Mesothelial cell of epicardium (in vitro differentiated cells): Measurements from ENCODE around the gene DYNLT1. TPM values are rescaled to one million over a fixed set of nuclear protein-coding genes. Genes with fewer than 3 reads are reported as not detected.
"Not testable (repeated sequence)": the region's sequence is repeated elsewhere in the genome, so short reads cannot be mapped to it uniquely, and the experiment has no call there.

Source experiments
- DNase-seq, 2 experiments: peaks; one replicate each; pipeline ENCODE4 v3.0.0; 2021; ENCODE audit warnings: low spot score in 2 of 2; ENCODE audit not compliant: unreplicated experiment in 2 of 2
- H3K27ac Mint-ChIP-seq: 2 replicates; pipeline ENCODE4 v1.8.0; 2021; ENCODE audit warnings: mixed read lengths
- H3K27me3 Mint-ChIP-seq: 2 replicates; pipeline ENCODE4 v1.8.0; 2021; ENCODE audit warnings: low read depth, mixed read lengths
- H3K36me3 Mint-ChIP-seq: 2 replicates; pipeline ENCODE4 v1.8.0; 2021; ENCODE audit warnings: mixed read lengths
- H3K4me1 Mint-ChIP-seq: 2 replicates; pipeline ENCODE4 v1.8.0; 2021; ENCODE audit warnings: mixed read lengths
- H3K4me3 Mint-ChIP-seq: 2 replicates; pipeline ENCODE4 v1.8.0; 2021; ENCODE audit warnings: mild to moderate bottlenecking, moderate library complexity, mixed read lengths
- H3K9me3 Mint-ChIP-seq: 2 replicates; pipeline ENCODE4 v1.8.0; 2021; ENCODE audit warnings: mixed read lengths
- total RNA-seq: library from RNA; stranded (reverse); gene quantifications from 3 replicates; pipeline ENCODE4 v1.2.1, GENCODE V29; 2021
- TF ChIP-seq, protein P1 (sequence below): fragments of 200-600 bp; sonication (generic); IDR thresholded peaks from one replicate; pipeline ENCODE4 v1.5.0; 2021; ENCODE audit warnings: antibody characterized with exemption; ENCODE audit not compliant: unreplicated experiment

The DYNLT1 gene
- total RNA-seq, 1 donor from 2014 or later: 142 TPM

GRCh38 chr6:158662607-158662953 is 18.0 kb upstream of the DYNLT1 start:
- TF ChIP-seq, protein P1, sequence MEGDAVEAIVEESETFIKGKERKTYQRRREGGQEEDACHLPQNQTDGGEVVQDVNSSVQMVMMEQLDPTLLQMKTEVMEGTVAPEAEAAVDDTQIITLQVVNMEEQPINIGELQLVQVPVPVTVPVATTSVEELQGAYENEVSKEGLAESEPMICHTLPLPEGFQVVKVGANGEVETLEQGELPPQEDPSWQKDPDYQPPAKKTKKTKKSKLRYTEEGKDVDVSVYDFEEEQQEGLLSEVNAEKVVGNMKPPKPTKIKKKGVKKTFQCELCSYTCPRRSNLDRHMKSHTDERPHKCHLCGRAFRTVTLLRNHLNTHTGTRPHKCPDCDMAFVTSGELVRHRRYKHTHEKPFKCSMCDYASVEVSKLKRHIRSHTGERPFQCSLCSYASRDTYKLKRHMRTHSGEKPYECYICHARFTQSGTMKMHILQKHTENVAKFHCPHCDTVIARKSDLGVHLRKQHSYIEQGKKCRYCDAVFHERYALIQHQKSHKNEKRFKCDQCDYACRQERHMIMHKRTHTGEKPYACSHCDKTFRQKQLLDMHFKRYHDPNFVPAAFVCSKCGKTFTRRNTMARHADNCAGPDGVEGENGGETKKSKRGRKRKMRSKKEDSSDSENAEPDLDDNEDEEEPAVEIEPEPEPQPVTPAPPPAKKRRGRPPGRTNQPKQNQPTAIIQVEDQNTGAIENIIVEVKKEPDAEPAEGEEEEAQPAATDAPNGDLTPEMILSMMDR: no peak
- peaks cover 56% of the 10 kb centered on the region for H3K4me1 Mint-ChIP-seq
- peak overlapping the region; percentile 54 for H3K4me3 Mint-ChIP-seq
- H3K36me3 Mint-ChIP-seq: no peaks in the 10 kb centered on the region
- DNase-seq: no peak
- H3K27me3 Mint-ChIP-seq: no peaks in the 10 kb centered on the region
- H3K27ac Mint-ChIP-seq: peak overlapping the region; percentile 90
- H3K9me3 Mint-ChIP-seq: no peaks in the 10 kb centered on the region

DNA sequence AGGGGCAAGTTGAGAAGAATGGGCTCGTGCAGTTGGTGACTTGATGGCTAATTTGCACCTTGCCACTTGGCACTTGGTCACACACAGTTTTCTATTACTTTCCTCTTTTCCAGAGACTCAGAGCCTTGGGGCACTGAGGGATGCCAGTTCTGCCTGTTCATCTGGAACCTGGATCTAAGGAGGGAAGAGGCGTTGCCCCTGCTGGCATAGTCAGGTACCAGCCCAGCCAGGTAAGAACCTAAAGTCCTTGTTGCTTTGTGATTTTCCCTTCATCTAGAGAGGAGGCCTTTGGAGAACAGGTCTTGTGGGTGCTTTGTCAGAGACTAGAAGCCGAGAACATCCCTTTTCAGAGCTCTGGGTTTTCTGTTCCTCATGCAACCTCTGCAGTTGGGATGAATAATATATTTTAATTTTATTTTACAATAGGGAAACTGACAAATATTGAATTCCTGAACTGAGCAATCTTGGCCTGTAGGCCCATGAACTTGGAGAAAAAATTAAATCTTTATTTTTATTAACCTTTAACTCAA is 16.7 kb upstream of the DYNLT1 start:
- no peaks in the 10 kb centered on the region for H3K9me3 Mint-ChIP-seq
- no peak overlapping the region for H3K27ac Mint-ChIP-seq
- peaks cover 45% of the 10 kb centered on the region for H3K4me1 Mint-ChIP-seq
- no peaks in the 10 kb centered on the region for H3K36me3 Mint-ChIP-seq
- H3K27me3 Mint-ChIP-seq: no peaks in the 10 kb centered on the region
- TF ChIP-seq, protein P1: no peak
- no peak for DNase-seq
- no peak overlapping the region for H3K4me3 Mint-ChIP-seq

DNA sequence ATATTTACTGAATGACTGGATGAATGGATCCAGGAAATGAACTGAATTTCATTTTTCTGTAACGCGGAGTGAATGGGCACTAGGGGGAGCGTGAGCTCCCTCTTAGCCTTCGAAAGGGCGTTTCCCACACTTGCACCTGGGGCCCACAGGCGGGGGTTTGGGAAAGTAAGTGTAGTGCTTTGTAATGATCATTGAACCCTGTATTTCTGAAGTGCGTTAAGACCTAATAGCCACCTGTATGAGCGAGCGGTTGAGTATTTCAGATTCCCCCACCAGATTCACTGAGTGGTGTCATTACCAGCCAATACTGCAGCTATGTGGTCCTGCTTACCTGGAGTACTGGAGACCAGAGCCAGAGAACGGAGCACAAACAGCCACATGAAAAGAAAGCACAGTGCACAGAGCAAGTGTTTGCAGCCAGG is 15.8 kb upstream of the DYNLT1 start:
- no peak for DNase-seq
- no peaks in the 10 kb centered on the region for H3K36me3 Mint-ChIP-seq
- H3K4me3 Mint-ChIP-seq: no peak overlapping the region
- no peak overlapping the region for H3K27ac Mint-ChIP-seq
- TF ChIP-seq, protein P1: peak; percentile 36
- no peaks in the 10 kb centered on the region for H3K27me3 Mint-ChIP-seq
- H3K9me3 Mint-ChIP-seq: no peaks in the 10 kb centered on the region
- peaks cover 50% of the 10 kb centered on the region for H3K4me1 Mint-ChIP-seq

- not testable (repeated sequence) for H3K36me3 Mint-ChIP-seq, H3K4me3 Mint-ChIP-seq, H3K9me3 Mint-ChIP-seq, H3K27me3 Mint-ChIP-seq, DNase-seq
- Mint-ChIP-seq H3K27ac (peak overlapping the region; percentile 66), H3K4me1 (peaks cover 37% of the 10 kb centered on the region)
Observed at GRCh38 chr6:158656986-158657385, 12.4 kb upstream of the DYNLT1 start.

- H3K36me3 Mint-ChIP-seq: no peaks in the 10 kb centered on the region
- H3K27ac Mint-ChIP-seq: peak overlapping the region; percentile 87
- no peak for DNase-seq
Observed at GRCh38 chr6:158655569-158656450, 11.3 kb upstream of the DYNLT1 start.

More at GRCh38 chr6:158655569-158656450, 11.3 kb upstream of the DYNLT1 start:
- TF ChIP-seq, protein P1: no peak
- Mint-ChIP-seq H3K4me3 (no peak overlapping the region), H3K9me3 (no peaks in the 10 kb centered on the region), H3K4me1 (peaks cover 35% of the 10 kb centered on the region), H3K27me3 (no peaks in the 10 kb centered on the region)
